Measurements from ENCODE around the gene SEMA7A.

GRCh38 chr15:74400313-74400860 lies 33.4 kb downstream of the SEMA7A start:
- TF ChIP-seq EP300 (IDR thresholded peaks at IDR 0.05; ENCODE audit: low read depth): no peak
- no peak for TF ChIP-seq POLR2AphosphoS5 (IDR thresholded peaks at IDR 0.05)
- no peak for TF ChIP-seq CTCF (IDR thresholded peaks at IDR 0.05)
- no peak for TF ChIP-seq POLR2A (IDR thresholded peaks at IDR 0.05)

Data from transverse colon (tissue), 4 donors.